ENCODE results near the gene KCTD1. TPM values are rescaled to one million over a fixed set of nuclear protein-coding genes. Genes with fewer than 3 reads are reported as not detected.

KCTD1 gene
- total RNA-seq: 1 to 10 TPM; 2.0 to 3.2 TPM

- H3K27ac Mint-ChIP-seq: no peak within 1 kb of the TSS
- ATAC-seq (replicated peaks): peak; percentile 76
Observed at GRCh38 chr18:26548415-26549262, at the start of gene KCTD1. KCTD1 (minus strand) TSS chr18:26548553; CDS start chr18:26548536, 17 bp downstream.

GRCh38 chr18:26593365-26594320, 45.3 kb upstream of the KCTD1 start:
- Mint-ChIP-seq H3K4me1 (no peaks in the 10 kb centered on the region), H3K4me3 (no peak overlapping the region), H3K27me3 (peaks cover 22% of the 10 kb centered on the region), H3K27ac (no peak overlapping the region), H3K36me3 (ENCODE audit: low read depth) (no peaks in the 10 kb centered on the region), H3K9me3 (peaks cover 4% of the 10 kb centered on the region)
- ATAC-seq (replicated peaks): no peak

More at GRCh38 chr18:26548415-26549262, at the start of gene KCTD1:
- peak within 1 kb of the TSS; percentile 74 for H3K4me3 Mint-ChIP-seq
- H3K4me1 Mint-ChIP-seq: no peaks in the 10 kb centered on the region
- H3K36me3 Mint-ChIP-seq (ENCODE audit: low read depth): no peaks in the 10 kb centered on the region
- H3K27me3 Mint-ChIP-seq: peaks cover 21% of the 10 kb centered on the region
- H3K9me3 Mint-ChIP-seq: no peaks in the 10 kb centered on the region

GRCh38 chr18:26584745-26585144, 36.4 kb upstream of the KCTD1 start:
- no peak overlapping the region for H3K4me3 Mint-ChIP-seq

GRCh38 chr18:26579941-26580618, 31.7 kb upstream of the KCTD1 start:
- Mint-ChIP-seq H3K4me3 (no peak overlapping the region), H3K9me3 (no peaks in the 10 kb centered on the region), H3K27me3 (peaks cover 41% of the 10 kb centered on the region), H3K27ac (no peak overlapping the region), H3K4me1 (peaks cover 5% of the 10 kb centered on the region), H3K36me3 (ENCODE audit: low read depth) (no peaks in the 10 kb centered on the region)
- no peak for ATAC-seq (replicated peaks)

More at GRCh38 chr18:26584745-26585144, 36.4 kb upstream of the KCTD1 start:
- peaks cover 17% of the 10 kb centered on the region for H3K27me3 Mint-ChIP-seq
- H3K36me3 Mint-ChIP-seq (ENCODE audit: low read depth): no peaks in the 10 kb centered on the region
- no peaks in the 10 kb centered on the region for H3K4me1 Mint-ChIP-seq
- ATAC-seq (replicated peaks): no peak
- no peak overlapping the region for H3K27ac Mint-ChIP-seq
- no peaks in the 10 kb centered on the region for H3K9me3 Mint-ChIP-seq

GRCh38 chr18:26575865-26576217, 27.5 kb upstream of the KCTD1 start:
- H3K9me3 Mint-ChIP-seq: no peaks in the 10 kb centered on the region
- peak overlapping the region; percentile 33 for H3K4me3 Mint-ChIP-seq
- no peaks in the 10 kb centered on the region for H3K36me3 Mint-ChIP-seq (ENCODE audit: low read depth)
- H3K4me1 Mint-ChIP-seq: peaks cover 5% of the 10 kb centered on the region
- no peak for ATAC-seq (replicated peaks)
- no peak overlapping the region for H3K27ac Mint-ChIP-seq
- H3K27me3 Mint-ChIP-seq: peaks cover 48% of the 10 kb centered on the region

- peaks cover 48% of the 10 kb centered on the region for H3K27me3 Mint-ChIP-seq
- no peak overlapping the region for H3K27ac Mint-ChIP-seq
- ATAC-seq (replicated peaks): no peak
- no peaks in the 10 kb centered on the region for H3K36me3 Mint-ChIP-seq (ENCODE audit: low read depth)
- peak overlapping the region; percentile 33 for H3K4me3 Mint-ChIP-seq
- peaks cover 5% of the 10 kb centered on the region for H3K4me1 Mint-ChIP-seq
- no peaks in the 10 kb centered on the region for H3K9me3 Mint-ChIP-seq
Observed at GRCh38 chr18:26574958-26575864, 26.9 kb upstream of the KCTD1 start.

- H3K4me1 Mint-ChIP-seq: no peaks in the 10 kb centered on the region
- H3K27me3 Mint-ChIP-seq: peaks cover 30% of the 10 kb centered on the region
- H3K27ac Mint-ChIP-seq: no peak overlapping the region
- no peak overlapping the region for H3K4me3 Mint-ChIP-seq
- no peak for ATAC-seq (replicated peaks)
- no peaks in the 10 kb centered on the region for H3K9me3 Mint-ChIP-seq
- H3K36me3 Mint-ChIP-seq (ENCODE audit: low read depth): no peaks in the 10 kb centered on the region
Observed at GRCh38 chr18:26568926-26569665, 20.7 kb upstream of the KCTD1 start.

GRCh38 chr18:26568513-26568912, 20.2 kb upstream of the KCTD1 start:
- Mint-ChIP-seq H3K9me3 (no peaks in the 10 kb centered on the region), H3K4me3 (no peak overlapping the region), H3K36me3 (ENCODE audit: low read depth) (no peaks in the 10 kb centered on the region), H3K4me1 (no peaks in the 10 kb centered on the region), H3K27me3 (peaks cover 33% of the 10 kb centered on the region), H3K27ac (no peak overlapping the region)
- no peak for ATAC-seq (replicated peaks)

- H3K4me3 Mint-ChIP-seq: no peak overlapping the region
- H3K27me3 Mint-ChIP-seq: peaks cover 36% of the 10 kb centered on the region
- H3K36me3 Mint-ChIP-seq (ENCODE audit: low read depth): no peaks in the 10 kb centered on the region
- H3K9me3 Mint-ChIP-seq: no peaks in the 10 kb centered on the region
- no peak overlapping the region for H3K27ac Mint-ChIP-seq
- no peak for ATAC-seq (replicated peaks)
- no peaks in the 10 kb centered on the region for H3K4me1 Mint-ChIP-seq
Observed at GRCh38 chr18:26566874-26567555, 18.7 kb upstream of the KCTD1 start.

GRCh38 chr18:26565514-26565913, 17.2 kb upstream of the KCTD1 start:
- H3K27ac Mint-ChIP-seq: no peak overlapping the region

GRCh38 chr18:26563024-26563423, 14.7 kb upstream of the KCTD1 start:
- Mint-ChIP-seq H3K27ac (no peak overlapping the region), H3K27me3 (peaks cover 29% of the 10 kb centered on the region), H3K9me3 (no peaks in the 10 kb centered on the region), H3K4me1 (no peaks in the 10 kb centered on the region), H3K4me3 (no peak overlapping the region), H3K36me3 (ENCODE audit: low read depth) (no peaks in the 10 kb centered on the region)
- no peak for ATAC-seq (replicated peaks)

More at GRCh38 chr18:26565514-26565913, 17.2 kb upstream of the KCTD1 start:
- H3K9me3 Mint-ChIP-seq: no peaks in the 10 kb centered on the region
- no peaks in the 10 kb centered on the region for H3K4me1 Mint-ChIP-seq
- H3K27me3 Mint-ChIP-seq: peaks cover 36% of the 10 kb centered on the region
- H3K36me3 Mint-ChIP-seq (ENCODE audit: low read depth): no peaks in the 10 kb centered on the region
- ATAC-seq (replicated peaks): no peak
- no peak overlapping the region for H3K4me3 Mint-ChIP-seq

GRCh38 chr18:26562568-26562967, 14.2 kb upstream of the KCTD1 start:
- H3K27ac Mint-ChIP-seq: no peak overlapping the region
- H3K4me3 Mint-ChIP-seq: no peak overlapping the region
- no peaks in the 10 kb centered on the region for H3K9me3 Mint-ChIP-seq
- H3K4me1 Mint-ChIP-seq: no peaks in the 10 kb centered on the region
- H3K36me3 Mint-ChIP-seq (ENCODE audit: low read depth): no peaks in the 10 kb centered on the region
- ATAC-seq (replicated peaks): no peak
- peaks cover 31% of the 10 kb centered on the region for H3K27me3 Mint-ChIP-seq

All from activated T-helper 17 cell treated with anti-CD3 and anti-CD28 coated beads, Interleukin-2, amount 50 U/mL, for 72 hours (primary cell).